Loucy (cell line): ENCODE measurements around the gene KICS2.
A peak's percentile ranks its signal among the peaks of the same experiment; 100 is the strongest.

ENCODE experiments used
- H2AFZ ChIP-seq: fragments of 200-600 bp; sonication (generic); 2 replicates; pipeline ENCODE4 v1.6.0; 2016; ENCODE audit warnings: antibody characterized with exemption, mild to moderate bottlenecking, low read length, moderate library complexity
- H3F3A ChIP-seq: fragments of 200-600 bp; 2 replicates; pipeline ENCODE4 v1.6.0; 2016; ENCODE audit warnings: antibody characterized with exemption, low read depth, mild to moderate bottlenecking
- H3K27me3 ChIP-seq: fragments of 200-600 bp; sonication (generic); 2 replicates; pipeline ENCODE4 v1.6.1; 2014; ENCODE audit warnings: low read length, mild to moderate bottlenecking; ENCODE audit not compliant: insufficient read depth, poor library complexity, severe bottlenecking
- H3K36me3 ChIP-seq: fragments of 200-600 bp; sonication (generic); 2 replicates; pipeline ENCODE4 v1.6.1; 2016; ENCODE audit warnings: low read length; ENCODE audit not compliant: insufficient read depth
- H3K4me1 ChIP-seq: fragments of 200-600 bp; sonication (generic); 2 replicates; pipeline ENCODE4 v1.5.1; 2014; ENCODE audit warnings: low read length, mild to moderate bottlenecking; ENCODE audit not compliant: insufficient read depth, poor library complexity, severe bottlenecking
- H3K4me2 ChIP-seq: fragments of 200-600 bp; sonication (generic); 2 replicates; pipeline ENCODE4 v1.6.0; 2014; ENCODE audit warnings: antibody characterized with exemption, low read length, low read depth, mild to moderate bottlenecking; ENCODE audit not compliant: poor library complexity, severe bottlenecking
- H3K4me3 ChIP-seq: fragments of 200-600 bp; sonication (generic); 2 replicates; pipeline ENCODE4 v1.5.1; 2014; ENCODE audit warnings: low read length, mild to moderate bottlenecking, mixed read lengths; ENCODE audit not compliant: poor library complexity, severe bottlenecking
- H3K79me2 ChIP-seq: fragments of 200-600 bp; sonication (generic); 2 replicates; pipeline ENCODE4 v1.6.1; 2014; ENCODE audit warnings: low read length; ENCODE audit not compliant: insufficient read depth
- H3K9ac ChIP-seq: fragments of 200-600 bp; sonication (generic); 2 replicates; pipeline ENCODE4 v1.6.0; 2014; ENCODE audit warnings: mild to moderate bottlenecking, low read depth, low read length, moderate library complexity; ENCODE audit not compliant: poor library complexity, severe bottlenecking
- H3K9me2 ChIP-seq: fragments of 200-600 bp; sonication (generic); replicated peaks from 2 replicates; pipeline ENCODE4 v1.6.1; 2016; ENCODE audit warnings: low read depth, low read length, mixed read lengths
- H3K9me3 ChIP-seq: fragments of 200-600 bp; sonication (generic); 2 replicates; pipeline ENCODE4 v1.6.1; 2014; ENCODE audit warnings: mild to moderate bottlenecking, antibody characterized with exemption, low read length, low read depth; ENCODE audit not compliant: insufficient read depth
- H4K20me1 ChIP-seq: fragments of 200-600 bp; sonication (generic); 2 replicates; pipeline ENCODE4 v1.6.0; 2014; ENCODE audit warnings: antibody characterized with exemption, low read length, mild to moderate bottlenecking; ENCODE audit not compliant: insufficient read depth, poor library complexity, severe bottlenecking
- CTCF ChIP-seq: fragments of 200-600 bp; sonication (generic); conservative IDR thresholded peaks from 2 replicates; pipeline ENCODE4 v1.5.1; 2014; ENCODE audit warnings: mild to moderate bottlenecking, antibody characterized with exemption, low read length
- EZH2phosphoT487 ChIP-seq: fragments of 200-600 bp; IDR thresholded peaks from 2 replicates; pipeline ENCODE4 v1.6.1; 2018; ENCODE audit warnings: antibody characterized with exemption, mild to moderate bottlenecking, moderate library complexity, borderline replicate concordance

KICS2 gene

GRCh38 chr12:64256166-64256800, 34.2 kb upstream of the KICS2 start:
- Histone ChIP-seq H3K4me1 (no peaks in the 10 kb centered on the region), H3K9ac (no peak overlapping the region), H3K4me2 (no peak overlapping the region), H3K79me2 (no peaks in the 10 kb centered on the region), H3K36me3 (no peaks in the 10 kb centered on the region), H3K4me3 (no peak overlapping the region), H3F3A (no peaks in the 10 kb centered on the region), H3K9me3 (no peaks in the 10 kb centered on the region), H3K27me3 (no peaks in the 10 kb centered on the region), H2AFZ (no peak overlapping the region), H4K20me1 (no peaks in the 10 kb centered on the region), H3K9me2 (no peaks in the 10 kb centered on the region)
- no peak for TF ChIP-seq EZH2phosphoT487
- TF ChIP-seq CTCF = peak; percentile 80

- no peak overlapping the region for H3K4me3 ChIP-seq
- H3F3A ChIP-seq = no peaks in the 10 kb centered on the region
- H2AFZ ChIP-seq = no peak overlapping the region; the same call in 1 of the 2 replicates
- no peak overlapping the region for H3K4me2 ChIP-seq
- H3K4me1 ChIP-seq = no peaks in the 10 kb centered on the region
- TF ChIP-seq EZH2phosphoT487 (no peak), CTCF (no peak)
- H3K9me2 ChIP-seq = no peaks in the 10 kb centered on the region
- H3K79me2 ChIP-seq = no peaks in the 10 kb centered on the region
- H3K27me3 ChIP-seq = no peaks in the 10 kb centered on the region
- H3K9me3 ChIP-seq = no peaks in the 10 kb centered on the region
- H3K9ac ChIP-seq = no peak overlapping the region
- no peaks in the 10 kb centered on the region for H3K36me3 ChIP-seq
- H4K20me1 ChIP-seq = no peaks in the 10 kb centered on the region
Measured at GRCh38 chr12:64255249-64255648, 33.2 kb upstream of the KICS2 start.

GRCh38 chr12:64253356-64253755, 31.3 kb upstream of the KICS2 start:
- Histone ChIP-seq H3K4me2 (no peak overlapping the region), H3K4me1 (no peaks in the 10 kb centered on the region), H3K27me3 (no peaks in the 10 kb centered on the region), H3K4me3 (no peak overlapping the region), H3K9ac (no peak overlapping the region), H3K9me3 (no peaks in the 10 kb centered on the region), H3K9me2 (no peaks in the 10 kb centered on the region), H4K20me1 (no peaks in the 10 kb centered on the region), H3K36me3 (no peaks in the 10 kb centered on the region), H3F3A (no peaks in the 10 kb centered on the region), H2AFZ (peak overlapping the region; percentile 59; the same call in 1 of the 2 replicates), H3K79me2 (no peaks in the 10 kb centered on the region)
- TF ChIP-seq CTCF = no peak
- TF ChIP-seq EZH2phosphoT487 = no peak
